Measurements from ENCODE around the gene CSMD2. TPM values are rescaled to one million over a fixed set of nuclear protein-coding genes. Genes with fewer than 3 reads are reported as not detected.

CSMD2 gene
- total RNA-seq, 1 experiment from 2014 or later = 0.22 TPM

DNA sequence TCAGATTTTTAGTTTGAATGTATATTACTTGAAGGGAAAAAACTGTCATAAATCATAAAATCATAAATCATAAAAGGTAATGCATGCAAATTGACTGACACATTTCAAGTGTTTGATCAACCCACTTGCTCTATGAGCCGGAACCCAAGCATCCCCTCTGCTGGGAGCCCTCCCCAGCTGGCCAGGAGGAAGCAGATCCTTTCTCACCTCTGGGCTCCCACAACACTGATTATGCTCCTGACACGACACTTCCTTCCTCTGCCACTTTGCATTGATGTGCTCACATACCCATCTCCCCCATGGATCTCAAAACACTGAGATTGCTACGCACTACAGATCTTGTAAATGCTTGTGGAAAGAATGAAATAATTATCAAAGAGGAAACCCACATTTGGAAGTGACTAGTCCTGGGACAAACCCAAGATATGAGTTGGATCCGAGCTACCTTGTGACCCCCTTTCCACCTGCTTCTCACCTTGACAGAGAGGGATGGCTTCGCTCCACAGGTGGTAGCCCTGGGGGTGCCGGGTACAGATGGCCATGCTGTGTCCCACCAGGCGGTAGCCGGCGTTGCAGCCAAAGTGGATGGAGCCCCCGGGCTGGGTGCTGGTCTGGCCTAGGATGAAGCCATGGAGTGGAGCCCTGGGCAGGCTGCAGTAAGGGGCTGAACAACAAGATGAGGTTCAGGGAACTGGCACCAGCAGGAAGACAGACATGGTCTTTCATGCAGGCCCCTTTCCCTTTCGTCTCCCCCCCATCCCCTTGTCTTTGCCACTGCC, 588.0 kb downstream of the CSMD2 start:
- H3K9me3 ChIP-seq (ENCODE audit: control insufficient read depth in 1 of 2, insufficient read depth in 1 of 2, low read depth in 1 of 2, low read length in 2 of 2) = no peaks in the 10 kb centered on the region
- H3K9ac ChIP-seq (ENCODE audit: low read length) = no peak overlapping the region
- intact Hi-C loops (cut with micrococcal nuclease) = no loop called here
- no peaks in the 10 kb centered on the region for H3K9me2 ChIP-seq (ENCODE audit: insufficient read depth)
- POLR2A ChIA-PET = no interaction called here
- H3K79me2 ChIP-seq (ENCODE audit: insufficient read depth, low read length) = no peaks in the 10 kb centered on the region
- no peak overlapping the region for H3K4me2 ChIP-seq (ENCODE audit: low read length)
- no peaks in the 10 kb centered on the region for H3K36me3 ChIP-seq (ENCODE audit: control insufficient read depth in 1 of 2, insufficient read depth in 2 of 2, low read length in 2 of 2)
- DNase-seq (ENCODE audit: low read depth, low spot score) = no peak
- peaks cover 10% of the 10 kb centered on the region for H3K27me3 ChIP-seq (ENCODE audit: insufficient read depth, low read length)
- H3K27ac ChIP-seq (ENCODE audit: low read depth, low read length) = no peak overlapping the region
- RAD21 ChIA-PET (ENCODE audit: low non-redundant PET in 1 of 2, low total read pairs in 2 of 2, uncharacterized antibody in 2 of 2, unreplicated experiment in 2 of 2) = no interaction called here
- H3K4me3 ChIP-seq (replicated peaks in 1 of 2; ENCODE audit: low read depth in 1 of 2, low read length in 2 of 2) = no peak overlapping the region
- ATAC-seq = no peak
- no peak overlapping the region for H2AFZ ChIP-seq (ENCODE audit: low read depth, low read length, poor library complexity, severe bottlenecking)
- no TSS peak for BruUV-seq (replicated peaks)
- CTCF ChIA-PET = no interaction called here
- TF ChIP-seq, protein P1, sequence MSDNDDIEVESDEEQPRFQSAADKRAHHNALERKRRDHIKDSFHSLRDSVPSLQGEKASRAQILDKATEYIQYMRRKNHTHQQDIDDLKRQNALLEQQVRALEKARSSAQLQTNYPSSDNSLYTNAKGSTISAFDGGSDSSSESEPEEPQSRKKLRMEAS (IDR thresholded peaks at IDR 0.05) = no peak
- TF ChIP-seq ZFX (IDR thresholded peaks at IDR 0.05) (no peak), SIN3A (IDR thresholded peaks at IDR 0.05; ENCODE audit: low read depth) (no peak), ZNF274 (IDR thresholded peaks at IDR 0.05; ENCODE audit: low read depth, low read length) (no peak), FOSL1 (IDR thresholded peaks at IDR 0.05; ENCODE audit: low read depth) (no peak), EGR1 (IDR thresholded peaks at IDR 0.05; ENCODE audit: low read depth) (no peak), ELF1 (IDR thresholded peaks at IDR 0.05; ENCODE audit: borderline replicate concordance, low read depth) (no peak), JUND (IDR thresholded peaks at IDR 0.05) (no peak), POLR2AphosphoS5 (IDR thresholded peaks at IDR 0.05; ENCODE audit: low read depth, low read length) (no peak), POLR2A (IDR thresholded peaks at IDR 0.05; ENCODE audit: borderline replicate concordance, extremely low read depth, insufficient read depth, insufficient read length) (no peak), TCF7L2 (IDR thresholded peaks at IDR 0.05; ENCODE audit: borderline replicate concordance, extremely low read depth, insufficient read depth, insufficient read length) (no peak), SRF (IDR thresholded peaks at IDR 0.05; ENCODE audit: low read depth) (no peak)
- TF ChIP-seq, protein P2, sequence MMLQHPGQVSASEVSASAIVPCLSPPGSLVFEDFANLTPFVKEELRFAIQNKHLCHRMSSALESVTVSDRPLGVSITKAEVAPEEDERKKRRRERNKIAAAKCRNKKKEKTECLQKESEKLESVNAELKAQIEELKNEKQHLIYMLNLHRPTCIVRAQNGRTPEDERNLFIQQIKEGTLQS (IDR thresholded peaks at IDR 0.05) = no peak
- TF ChIP-seq, protein P3, sequence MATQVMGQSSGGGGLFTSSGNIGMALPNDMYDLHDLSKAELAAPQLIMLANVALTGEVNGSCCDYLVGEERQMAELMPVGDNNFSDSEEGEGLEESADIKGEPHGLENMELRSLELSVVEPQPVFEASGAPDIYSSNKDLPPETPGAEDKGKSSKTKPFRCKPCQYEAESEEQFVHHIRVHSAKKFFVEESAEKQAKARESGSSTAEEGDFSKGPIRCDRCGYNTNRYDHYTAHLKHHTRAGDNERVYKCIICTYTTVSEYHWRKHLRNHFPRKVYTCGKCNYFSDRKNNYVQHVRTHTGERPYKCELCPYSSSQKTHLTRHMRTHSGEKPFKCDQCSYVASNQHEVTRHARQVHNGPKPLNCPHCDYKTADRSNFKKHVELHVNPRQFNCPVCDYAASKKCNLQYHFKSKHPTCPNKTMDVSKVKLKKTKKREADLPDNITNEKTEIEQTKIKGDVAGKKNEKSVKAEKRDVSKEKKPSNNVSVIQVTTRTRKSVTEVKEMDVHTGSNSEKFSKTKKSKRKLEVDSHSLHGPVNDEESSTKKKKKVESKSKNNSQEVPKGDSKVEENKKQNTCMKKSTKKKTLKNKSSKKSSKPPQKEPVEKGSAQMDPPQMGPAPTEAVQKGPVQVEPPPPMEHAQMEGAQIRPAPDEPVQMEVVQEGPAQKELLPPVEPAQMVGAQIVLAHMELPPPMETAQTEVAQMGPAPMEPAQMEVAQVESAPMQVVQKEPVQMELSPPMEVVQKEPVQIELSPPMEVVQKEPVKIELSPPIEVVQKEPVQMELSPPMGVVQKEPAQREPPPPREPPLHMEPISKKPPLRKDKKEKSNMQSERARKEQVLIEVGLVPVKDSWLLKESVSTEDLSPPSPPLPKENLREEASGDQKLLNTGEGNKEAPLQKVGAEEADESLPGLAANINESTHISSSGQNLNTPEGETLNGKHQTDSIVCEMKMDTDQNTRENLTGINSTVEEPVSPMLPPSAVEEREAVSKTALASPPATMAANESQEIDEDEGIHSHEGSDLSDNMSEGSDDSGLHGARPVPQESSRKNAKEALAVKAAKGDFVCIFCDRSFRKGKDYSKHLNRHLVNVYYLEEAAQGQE (IDR thresholded peaks at IDR 0.05; ENCODE audit: low read depth) = no peak
- TF ChIP-seq, protein P4, sequence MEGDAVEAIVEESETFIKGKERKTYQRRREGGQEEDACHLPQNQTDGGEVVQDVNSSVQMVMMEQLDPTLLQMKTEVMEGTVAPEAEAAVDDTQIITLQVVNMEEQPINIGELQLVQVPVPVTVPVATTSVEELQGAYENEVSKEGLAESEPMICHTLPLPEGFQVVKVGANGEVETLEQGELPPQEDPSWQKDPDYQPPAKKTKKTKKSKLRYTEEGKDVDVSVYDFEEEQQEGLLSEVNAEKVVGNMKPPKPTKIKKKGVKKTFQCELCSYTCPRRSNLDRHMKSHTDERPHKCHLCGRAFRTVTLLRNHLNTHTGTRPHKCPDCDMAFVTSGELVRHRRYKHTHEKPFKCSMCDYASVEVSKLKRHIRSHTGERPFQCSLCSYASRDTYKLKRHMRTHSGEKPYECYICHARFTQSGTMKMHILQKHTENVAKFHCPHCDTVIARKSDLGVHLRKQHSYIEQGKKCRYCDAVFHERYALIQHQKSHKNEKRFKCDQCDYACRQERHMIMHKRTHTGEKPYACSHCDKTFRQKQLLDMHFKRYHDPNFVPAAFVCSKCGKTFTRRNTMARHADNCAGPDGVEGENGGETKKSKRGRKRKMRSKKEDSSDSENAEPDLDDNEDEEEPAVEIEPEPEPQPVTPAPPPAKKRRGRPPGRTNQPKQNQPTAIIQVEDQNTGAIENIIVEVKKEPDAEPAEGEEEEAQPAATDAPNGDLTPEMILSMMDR (IDR thresholded peaks at IDR 0.05 in 2 of 3, conservative IDR thresholded peaks at IDR 0.05 in 1 of 3; ENCODE audit: borderline replicate concordance in 1 of 3, insufficient read depth in 1 of 3, low read depth in 2 of 3, low read length in 2 of 3) = no peak
- no peaks in the 10 kb centered on the region for H4K20me1 ChIP-seq (ENCODE audit: insufficient read depth)
- H3K4me1 ChIP-seq (ENCODE audit: control insufficient read depth in 1 of 2, insufficient read depth in 2 of 2, low read length in 2 of 2) = no peaks in the 10 kb centered on the region
